HepG2 (cell line): ENCODE measurements around the gene CEP162. TPM values are rescaled to one million over a fixed set of nuclear protein-coding genes. Genes with fewer than 3 reads are reported as not detected.

Experiments used
- ATAC-seq: fragments of 200-7000 bp; cut with Tn5 transposase; 3 replicates; pipeline ENCODE4 v1.9.1; 2020; ENCODE audit warnings: mild to moderate bottlenecking, moderate library complexity
- BruUV-seq: library from RNA; stranded (reverse); fragments of 400-500 nt; replicated peaks from 2 replicates; lab custom pipeline; 2021; lab: Mats Ljungman, UMichigan
- CTCF ChIA-PET: fragments of 300-600 bp; formaldehyde crosslinking; extraction: SDS; loops from one replicate; lab custom pipeline; 2021; ENCODE audit warnings: low total read pairs, inconsistent platforms, low intra/inter-chr PET ratio; lab: Yijun Ruan, JAX
- POLR2A ChIA-PET: fragments of 350-600 bp; sonication (Branson Sonifier 250); formaldehyde crosslinking; loops from one replicate; lab custom pipeline; 2020; ENCODE audit warnings: antibody characterized with exemption, inconsistent platforms; lab: Yijun Ruan, JAX
- DNase-seq: peaks from one replicate; pipeline ENCODE4 v3.0.0-alpha.2; 2015; ENCODE audit warnings: low spot score
- FAIRE-seq: peaks from 3 replicates; lab custom pipeline; 2011; peaks lifted over from hg19 to GRCh38; lab: Jason Lieb, UNC
- H2AFZ ChIP-seq: one replicate; pipeline ENCODE4 v1.6.1; 2011; ENCODE audit warnings: low read length, inconsistent platforms
- H3K27ac ChIP-seq: fragments of 300-600 bp; 3 replicates; pipeline ENCODE4 v1.8.0; 2011; ENCODE audit warnings: mixed run types, mild to moderate bottlenecking, mixed read lengths, low read length, inconsistent platforms; ENCODE audit not compliant: insufficient read depth; ENCODE audit errors: extremely low read length
- H3K27me3 ChIP-seq, 2 experiments: fragments of 200-600 bp in 1 of 2; 2 replicates in 1 of 2; 3 replicates in 1 of 2; pipeline versions ENCODE4 v1.6.0 to v1.8.0; 2011; ENCODE audit warnings: low read length in 2 of 2, mild to moderate bottlenecking in 2 of 2, moderate library complexity in 2 of 2, inconsistent platforms in 1 of 2; ENCODE audit not compliant: insufficient read depth in 2 of 2, control insufficient read depth in 1 of 2
- H3K36me3 ChIP-seq, 2 experiments: fragments of 200-600 bp in 1 of 2; replicated peaks in 1 of 2; 2 replicates in 1 of 2; 3 replicates in 1 of 2; pipeline versions ENCODE4 v1.5.1 to v1.8.0; 2011; ENCODE audit warnings: low read length in 2 of 2, inconsistent platforms in 1 of 2; ENCODE audit not compliant: insufficient read depth in 2 of 2, control insufficient read depth in 1 of 2
- H3K4me1 ChIP-seq: 2 replicates; pipeline ENCODE4 v1.5.1; 2012; ENCODE audit warnings: low read length, inconsistent platforms; ENCODE audit not compliant: insufficient read depth
- H3K4me2 ChIP-seq: 2 replicates; pipeline ENCODE4 v1.6.0; 2011; ENCODE audit warnings: low read depth, low read length, inconsistent platforms
- H3K4me3 ChIP-seq, 3 experiments: fragments of 200-600 bp in 1 of 3; sonication (generic), shearing (Covaris generic) in 1 of 3; replicated peaks in 1 of 3; 2 replicates each; pipeline ENCODE4 v1.5.1; 2011 to 2016; ENCODE audit warnings: low read length in 3 of 3, inconsistent platforms in 2 of 3, low read depth in 2 of 3, mild to moderate bottlenecking in 2 of 3, control low read depth in 1 of 3, mixed read lengths in 1 of 3; ENCODE audit not compliant: insufficient read depth in 1 of 3
- H3K79me2 ChIP-seq: one replicate; pipeline ENCODE4 v1.6.1; 2011; ENCODE audit warnings: low read length, inconsistent platforms; ENCODE audit not compliant: insufficient read depth
- H3K9ac ChIP-seq: 2 replicates; pipeline ENCODE4 v1.6.0; 2011; ENCODE audit warnings: mild to moderate bottlenecking, low read depth, low read length, inconsistent platforms; ENCODE audit not compliant: insufficient read depth
- H3K9me3 ChIP-seq: 2 replicates; pipeline ENCODE4 v1.5.1; 2012; ENCODE audit warnings: mild to moderate bottlenecking, low read length
- H4K20me1 ChIP-seq: 2 replicates; pipeline ENCODE4 v1.6.0; 2011; ENCODE audit warnings: inconsistent platforms, mild to moderate bottlenecking, low read length, moderate library complexity; ENCODE audit not compliant: insufficient read depth
- KDM6A ChIP-seq: IDR thresholded peaks from 2 replicates; pipeline ENCODE4 v1.6.1; 2016; ENCODE audit warnings: low read depth
- MAFF ChIP-seq: IDR thresholded peaks from 2 replicates; pipeline ENCODE4 v1.6.1; 2011; ENCODE audit warnings: low read depth, low read length, improper control_type of control experiment
- MAFK ChIP-seq, 2 experiments: IDR thresholded peaks in 1 of 2; conservative IDR thresholded peaks in 1 of 2; 2 replicates each; pipeline ENCODE4 v1.6.1; 2011; ENCODE audit warnings: improper control_type of control experiment in 2 of 2, low read length in 2 of 2
- ZFP36L1 ChIP-seq: sonication (generic); formaldehyde crosslinking; IDR thresholded peaks from 2 replicates; pipeline ENCODE4 v1.8.0; 2022; ENCODE audit warnings: mild to moderate bottlenecking, missing genetic modification reagents, moderate library complexity
- ZNF563 ChIP-seq: sonication (generic); formaldehyde crosslinking; IDR thresholded peaks from 2 replicates; pipeline ENCODE4 v1.8.0; 2022; ENCODE audit warnings: mild to moderate bottlenecking, moderate library complexity, missing genetic modification reagents
- WGBS: methylation state at CpG from one replicate; pipeline ENCODE4 v1.1.6; 2017; ENCODE audit warnings: low lambda C conversion rate; 5-methylcytosine and 5-hydroxymethylcytosine counted together
- in situ Hi-C: cut with HindIII; loops from 2 replicates; pipeline ENCODE4 v1.10.0; 2017; ENCODE audit warnings: low pct_unique_long_range_greater_than_20kb; ENCODE audit not compliant: extremely low pct_ligation_motif_present
- intact Hi-C: fragments of 100-400 bp; cut with micrococcal nuclease; formaldehyde crosslinking; loops from one replicate; pipeline ENCODE4 v1.10.0; 2022; ENCODE audit not compliant: unreplicated experiment
- polyA plus RNA-seq, 8 experiments: library from polyadenylated mRNA; depleted of rRNA in 3 of 8; stranded (reverse) in 7 of 8; unstranded in 1 of 8; fragments of >200 nt; fragmentation: Illumina TruSeq in 4 of 8; extraction: Trizol in 4 of 8; gene quantifications; 2 replicates each; pipeline versions ENCODE4 v1.2.1 to v1.2.3, GENCODE V29; 2011 to 2016; ENCODE audit warnings: low read depth in 4 of 8, missing spikeins in 1 of 8, mixed read lengths in 1 of 8; ENCODE audit not compliant: insufficient read depth in 1 of 8
- total RNA-seq, 5 experiments: library from RNA; depleted of rRNA; stranded (reverse); fragments of >200 nt; fragmentation: Illumina TruSeq; extraction: Trizol; gene quantifications; 2 replicates each; pipeline ENCODE4 v1.2.3, GENCODE V29; 2016; ENCODE audit warnings: low read depth in 1 of 5
- TF ChIP-seq, protein P1 (sequence below): sonication (generic); formaldehyde crosslinking; IDR thresholded peaks from 2 replicates; pipeline ENCODE4 v1.5.1; 2020; ENCODE audit warnings: missing genetic modification reagents, mild to moderate bottlenecking, borderline replicate concordance

CEP162 gene
- total and polyA plus RNA-seq, 2 of the 13 experiments (the other 11 are each of a cell fraction or from before 2014, with no cell fraction given): 0.50 to 7.9 TPM

DNA sequence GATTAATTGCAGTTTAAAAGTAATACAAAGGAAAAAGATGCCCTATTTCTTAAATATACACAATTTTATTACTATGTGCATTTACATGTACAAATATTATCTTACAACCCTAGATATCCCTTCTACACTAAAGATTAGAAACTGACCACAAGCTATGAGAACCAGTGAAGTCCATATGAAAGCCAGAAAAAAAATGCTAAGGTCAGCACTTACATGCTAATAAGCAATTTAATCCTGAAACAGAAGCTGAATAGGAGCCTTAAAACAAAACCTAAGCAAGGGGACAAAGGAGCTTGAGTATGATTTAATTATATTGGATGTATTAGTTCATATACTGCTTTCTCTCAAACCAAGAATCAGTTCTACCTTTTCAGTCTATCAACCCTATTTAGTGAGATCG, 14.2 kb downstream of the CEP162 start:
- H2AFZ ChIP-seq: no peak overlapping the region
- no peak for ATAC-seq
- no peak overlapping the region for H3K9ac ChIP-seq
- no TSS peak for BruUV-seq
- CTCF ChIA-PET: no interaction called here
- intact Hi-C loops: no loop called here
- no peak overlapping the region for H3K4me2 ChIP-seq
- DNase-seq: no peak
- 95% methylated on average over 1 of the region's 1 CpG for WGBS
- no peaks in the 10 kb centered on the region for H3K79me2 ChIP-seq
- POLR2A ChIA-PET: no interaction called here
- no peaks in the 10 kb centered on the region for H3K36me3 ChIP-seq
- peaks cover 7% of the 10 kb centered on the region for H3K4me1 ChIP-seq
- H4K20me1 ChIP-seq: no peaks in the 10 kb centered on the region
- TF ChIP-seq MAFF (peak; percentile 95), ZNF563 (CRISPR knock-in tag) (no peak), MAFK (conservative IDR thresholded peaks at IDR 0.05 in 1 of 2, IDR thresholded peaks at IDR 0.05 in 1 of 2; ENCODE audit: low read length in 2 of 2) (peak; percentile 96 to 98), ZFP36L1 (CRISPR knock-in tag) (no peak)
- TF ChIP-seq, protein P1, sequence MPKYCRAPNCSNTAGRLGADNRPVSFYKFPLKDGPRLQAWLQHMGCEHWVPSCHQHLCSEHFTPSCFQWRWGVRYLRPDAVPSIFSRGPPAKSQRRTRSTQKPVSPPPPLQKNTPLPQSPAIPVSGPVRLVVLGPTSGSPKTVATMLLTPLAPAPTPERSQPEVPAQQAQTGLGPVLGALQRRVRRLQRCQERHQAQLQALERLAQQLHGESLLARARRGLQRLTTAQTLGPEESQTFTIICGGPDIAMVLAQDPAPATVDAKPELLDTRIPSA (CRISPR knock-in tag): no peak
- TF ChIP-seq, all 625 proteins: peak for 2
- no peak overlapping the region for H3K27ac ChIP-seq
- H3K4me3 ChIP-seq: no peak overlapping the region
- in situ Hi-C loops: no loop called here
- no peaks in the 10 kb centered on the region for H3K9me3 ChIP-seq
- H3K27me3 ChIP-seq: no peaks in the 10 kb centered on the region
- FAIRE-seq: no peak

DNA sequence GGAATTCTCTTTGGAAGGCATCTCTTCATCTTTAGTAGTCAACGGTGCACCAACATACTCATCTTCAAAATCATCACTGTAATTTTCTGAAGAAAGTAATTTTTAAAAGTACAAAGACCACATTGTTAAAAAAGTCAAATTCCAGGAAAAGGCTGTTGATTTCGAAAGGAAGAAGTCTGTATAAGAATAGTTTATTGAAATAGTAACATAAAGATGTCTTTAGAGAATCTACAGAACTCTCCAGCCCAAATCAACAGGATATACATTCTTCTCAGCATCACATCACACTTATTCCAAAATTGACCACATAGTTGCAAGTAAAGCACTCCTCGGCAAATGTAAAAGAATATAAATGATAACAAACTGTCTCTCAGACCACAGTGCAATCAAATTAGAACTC, 23.4 kb downstream of the CEP162 start:
- no peak for ATAC-seq
- in situ Hi-C loops: no loop called here
- CTCF ChIA-PET: no interaction called here

More for the DNA sequence above, 23.4 kb downstream of the CEP162 start:
- Histone ChIP-seq H3K36me3 (no peaks in the 10 kb centered on the region), H3K9ac (no peak overlapping the region), H3K79me2 (no peaks in the 10 kb centered on the region), H3K4me1 (peaks cover 12% of the 10 kb centered on the region), H3K27ac (no peak overlapping the region), H4K20me1 (no peaks in the 10 kb centered on the region), H3K4me2 (no peak overlapping the region), H3K9me3 (no peaks in the 10 kb centered on the region), H3K4me3 (no peak overlapping the region), H2AFZ (no peak overlapping the region), H3K27me3 (no peaks in the 10 kb centered on the region)
- POLR2A ChIA-PET: no interaction called here
- no peak for TF ChIP-seq KDM6A (CRISPR knock-in tag)
- DNase-seq (no peak), FAIRE-seq (no peak)
- intact Hi-C loops: no loop called here
- BruUV-seq: no TSS peak
- WGBS: 92% methylated on average over 3 of the region's 3 CpGs
